Endothelial cell of umbilical vein (primary cell): ENCODE data around the gene TMEM41B.

Experiments
- EZH2 ChIP-seq: IDR thresholded peaks from 2 replicates; pipeline ENCODE4 v1.6.1; 2012; ENCODE audit warnings: borderline replicate concordance, low read depth, mild to moderate bottlenecking, moderate library complexity, low read length, inconsistent platforms; ENCODE audit not compliant: severe bottlenecking
- MYC ChIP-seq: IDR thresholded peaks from one replicate; pipeline ENCODE4 v1.6.1; 2011; ENCODE audit warnings: mild to moderate bottlenecking, low read depth, low read length
- POLR2A ChIP-seq: IDR thresholded peaks from 2 replicates; pipeline ENCODE4 v1.6.1; 2012; ENCODE audit warnings: low read depth, mild to moderate bottlenecking, control low read depth, low read length
- POLR2AphosphoS5 ChIP-seq: IDR thresholded peaks from 2 replicates; pipeline ENCODE4 v1.6.1; 2012; ENCODE audit warnings: low read depth, mild to moderate bottlenecking, control low read depth, low read length, moderate library complexity; ENCODE audit not compliant: insufficient read depth
- TF ChIP-seq, protein P1 (sequence below), 2 donors: IDR thresholded peaks; 1 replicate in 1 of 2; 2 replicates in 1 of 2; pipeline ENCODE4 v1.5.1; 2011; ENCODE audit warnings: low read length in 2 of 2, mild to moderate bottlenecking in 2 of 2, moderate library complexity in 2 of 2, control low read depth in 1 of 2, inconsistent platforms in 1 of 2, low read depth in 1 of 2; ENCODE audit not compliant: insufficient read depth in 1 of 2; ENCODE audit errors: extremely low read depth in 1 of 2

DNA sequence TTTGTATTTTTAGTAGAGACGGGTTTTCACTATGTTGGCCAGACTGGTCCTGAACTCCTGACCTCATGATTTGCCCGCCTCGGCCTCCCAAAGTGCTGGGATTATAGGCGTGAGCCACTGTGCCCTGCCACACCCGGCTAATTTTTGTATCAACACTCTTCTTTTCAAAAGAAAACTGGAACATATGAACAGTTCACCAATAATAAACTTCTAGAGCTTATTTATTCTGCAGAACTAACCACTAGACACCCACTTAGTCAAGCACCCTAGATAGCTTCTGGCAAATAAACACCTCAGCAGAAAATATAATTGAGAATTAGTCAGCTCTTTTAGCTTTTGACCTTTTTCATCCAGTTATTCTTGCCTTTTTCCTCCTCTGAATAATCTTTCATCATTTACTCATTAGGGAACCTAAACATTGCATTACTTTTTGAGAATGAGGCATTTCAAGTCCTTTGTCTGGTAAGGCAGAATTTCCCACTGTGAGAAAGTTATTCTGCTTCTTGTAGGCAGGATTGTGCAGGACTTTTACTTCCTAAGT is 27.3 kb upstream of the TMEM41B start:
- TF ChIP-seq, protein P1, sequence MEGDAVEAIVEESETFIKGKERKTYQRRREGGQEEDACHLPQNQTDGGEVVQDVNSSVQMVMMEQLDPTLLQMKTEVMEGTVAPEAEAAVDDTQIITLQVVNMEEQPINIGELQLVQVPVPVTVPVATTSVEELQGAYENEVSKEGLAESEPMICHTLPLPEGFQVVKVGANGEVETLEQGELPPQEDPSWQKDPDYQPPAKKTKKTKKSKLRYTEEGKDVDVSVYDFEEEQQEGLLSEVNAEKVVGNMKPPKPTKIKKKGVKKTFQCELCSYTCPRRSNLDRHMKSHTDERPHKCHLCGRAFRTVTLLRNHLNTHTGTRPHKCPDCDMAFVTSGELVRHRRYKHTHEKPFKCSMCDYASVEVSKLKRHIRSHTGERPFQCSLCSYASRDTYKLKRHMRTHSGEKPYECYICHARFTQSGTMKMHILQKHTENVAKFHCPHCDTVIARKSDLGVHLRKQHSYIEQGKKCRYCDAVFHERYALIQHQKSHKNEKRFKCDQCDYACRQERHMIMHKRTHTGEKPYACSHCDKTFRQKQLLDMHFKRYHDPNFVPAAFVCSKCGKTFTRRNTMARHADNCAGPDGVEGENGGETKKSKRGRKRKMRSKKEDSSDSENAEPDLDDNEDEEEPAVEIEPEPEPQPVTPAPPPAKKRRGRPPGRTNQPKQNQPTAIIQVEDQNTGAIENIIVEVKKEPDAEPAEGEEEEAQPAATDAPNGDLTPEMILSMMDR (IDR thresholded peaks at IDR 0.05; ENCODE audit: extremely low read depth in 1 of 2, insufficient read depth in 1 of 2, low read depth in 1 of 2, low read length in 2 of 2), result no peak
- TF ChIP-seq POLR2AphosphoS5 (no peak), POLR2A (no peak), EZH2 (no peak), MYC (no peak)
